GM13976 (cell line): ENCODE data around the gene PRKAG2.

Experiments used
- DNase-seq: peaks from one replicate; pipeline ENCODE4 v3.0.0; 2012; ENCODE audit warnings: low spot score
- CTCF ChIP-seq: IDR thresholded peaks from 2 replicates; pipeline ENCODE4 v1.5.1; 2012; ENCODE audit warnings: borderline replicate concordance, mild to moderate bottlenecking; ENCODE audit not compliant: insufficient read depth; ENCODE audit errors: extremely low read depth, missing control alignments, control extremely low read depth
- in situ Hi-C: fragments of 300-500 bp; cut with MboI; formaldehyde crosslinking; loops from one replicate; pipeline ENCODE4 v1.12.0; 2022; ENCODE audit warnings: low sequenced_read_pairs, mixed read lengths, inconsistent platforms; ENCODE audit not compliant: unreplicated experiment

The PRKAG2 gene

DNA sequence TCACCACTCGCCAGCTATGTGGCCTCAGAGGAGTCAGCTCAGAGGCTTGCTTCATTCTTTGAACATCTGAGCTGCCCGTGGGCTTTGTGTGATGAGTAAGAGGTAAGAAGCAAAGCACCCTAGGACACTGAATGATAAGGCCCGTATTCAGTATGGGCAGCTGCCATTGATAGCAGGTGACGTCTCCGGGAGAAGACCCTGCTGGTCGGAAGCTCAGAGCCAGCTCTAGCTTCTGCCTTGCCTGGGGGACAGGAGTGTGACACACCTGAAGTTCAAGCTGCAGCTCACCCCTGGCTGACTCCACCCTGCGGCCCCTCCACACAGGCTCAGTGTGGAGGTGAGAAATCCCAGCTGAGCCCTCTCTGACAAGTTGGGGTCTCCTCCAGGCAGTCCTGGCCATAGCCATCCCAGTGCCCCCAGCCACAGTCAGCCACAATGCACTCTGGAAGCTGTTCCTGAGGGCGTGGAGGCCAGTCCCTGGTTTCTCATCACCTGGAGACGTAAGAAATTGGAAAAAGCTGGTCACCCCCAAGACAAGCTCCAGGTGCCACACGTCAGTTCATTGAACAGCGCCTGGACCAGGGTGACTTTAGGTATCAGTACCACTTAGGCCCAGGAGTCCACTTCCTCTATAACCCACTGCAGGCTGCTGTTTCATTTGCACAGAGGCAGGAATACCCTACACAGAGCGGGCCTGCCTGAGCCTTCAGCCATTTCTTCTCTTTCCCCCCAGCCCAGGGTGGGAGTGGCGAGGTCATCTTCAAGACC is 192.3 kb downstream of the PRKAG2 start:
- in situ Hi-C loops = no loop called here
- DNase-seq = no peak
- TF ChIP-seq CTCF = no peak

- peak; percentile 14 for DNase-seq
- in situ Hi-C loops = no loop called here
- TF ChIP-seq CTCF = no peak
Measured at GRCh38 chr7:151683615-151684407, 193.1 kb downstream of the PRKAG2 start.

DNA sequence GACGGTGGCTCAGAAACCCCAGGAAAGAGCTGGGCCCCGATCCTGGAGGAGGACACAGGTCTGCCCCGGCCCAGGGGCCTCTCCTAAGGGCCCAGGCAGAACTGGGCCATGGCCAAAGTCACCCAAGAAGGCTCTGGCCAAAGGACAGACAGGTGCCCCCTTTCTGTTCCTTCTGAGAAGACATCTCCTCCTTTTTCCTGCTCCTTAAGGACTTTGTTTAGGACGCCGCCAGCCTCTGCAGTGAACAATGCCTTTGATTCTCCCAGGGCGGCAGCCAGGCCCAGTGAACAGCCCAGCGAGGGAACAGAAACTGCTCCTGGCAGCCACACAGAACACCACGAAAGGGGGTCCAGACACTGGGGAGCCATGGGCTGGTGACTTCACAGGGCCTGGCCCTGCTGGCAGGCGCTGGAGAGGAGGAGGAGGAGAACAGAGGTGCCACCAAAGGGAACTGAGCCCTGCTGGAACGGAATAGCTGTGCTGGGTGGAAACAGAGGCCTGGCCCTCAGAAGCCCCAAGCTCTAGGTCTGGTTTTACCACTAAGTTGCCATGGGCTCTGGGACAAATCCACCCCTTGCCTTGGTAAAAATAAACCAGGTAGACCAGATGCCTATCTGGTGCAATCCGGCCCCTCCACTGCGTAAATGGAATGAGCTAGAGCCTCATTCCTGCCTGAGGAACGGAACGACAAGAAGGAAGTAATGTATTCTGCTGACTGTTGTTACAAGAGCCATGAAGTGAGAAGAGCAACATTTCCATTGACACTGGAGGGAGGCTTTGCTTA is 193.9 kb downstream of the PRKAG2 start:
- DNase-seq = peak; percentile 15
- TF ChIP-seq CTCF = no peak
- in situ Hi-C loops = no loop called here

DNA sequence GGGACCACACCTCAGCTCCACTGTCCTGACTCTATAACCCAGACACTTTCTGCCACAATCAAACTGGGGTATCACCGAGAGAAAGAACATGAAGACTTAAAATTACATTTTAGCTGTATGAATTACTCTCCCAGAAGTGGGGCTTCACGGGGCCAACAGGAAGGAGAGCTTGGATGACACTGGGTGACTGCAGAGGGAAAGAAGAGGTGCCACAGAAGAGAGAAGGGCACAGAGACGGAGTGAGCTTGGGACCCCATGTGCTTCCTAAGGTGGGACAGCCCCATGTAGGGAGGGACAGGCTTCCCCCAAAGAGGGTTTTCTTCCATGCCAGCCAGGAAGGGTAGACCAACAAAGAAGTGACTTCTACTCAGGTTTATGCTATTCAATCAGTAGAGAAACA is 195.2 kb downstream of the PRKAG2 start:
- in situ Hi-C loops = no loop called here
- TF ChIP-seq CTCF = no peak
- DNase-seq = no peak

- no peak for TF ChIP-seq CTCF
- in situ Hi-C loops = no loop called here
- peak; percentile 11 for DNase-seq
Measured at GRCh38 chr7:151680810-151681209, 196.1 kb downstream of the PRKAG2 start.

DNA sequence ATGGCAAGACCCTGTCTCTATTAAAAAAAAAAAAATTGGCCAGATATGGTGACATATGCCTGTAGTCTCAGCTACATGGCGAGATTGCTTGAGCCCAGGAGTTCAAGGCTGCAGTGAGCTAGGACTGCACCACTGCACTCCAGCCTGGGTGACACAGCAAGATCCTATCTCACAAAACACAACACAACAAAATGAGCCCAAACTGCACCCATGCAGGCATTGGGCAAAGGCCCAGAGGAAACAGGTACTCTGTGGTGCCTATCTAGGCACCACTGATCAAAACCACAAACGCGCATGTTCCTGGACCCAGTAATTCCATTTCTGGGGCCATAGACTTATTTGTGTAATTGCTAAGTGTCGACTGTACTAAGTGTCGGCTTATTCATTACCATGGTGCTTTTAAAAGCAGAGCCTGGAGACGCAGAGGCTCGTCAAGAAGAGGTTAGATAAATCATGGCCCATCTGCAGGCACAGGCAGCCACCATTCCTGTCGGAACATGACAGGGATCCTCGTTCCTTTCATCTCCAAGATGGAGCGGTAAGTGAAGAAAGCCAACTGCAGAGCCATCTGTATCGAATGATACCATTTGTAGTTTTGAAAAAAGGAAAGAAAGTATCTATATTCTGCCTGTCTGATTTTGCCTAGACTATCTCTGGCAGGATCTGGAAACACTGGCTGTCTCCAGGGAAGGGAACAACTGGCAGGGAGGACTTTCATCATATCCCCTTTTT is 196.9 kb downstream of the PRKAG2 start:
- no peak for TF ChIP-seq CTCF
- DNase-seq = no peak
- in situ Hi-C loops = no loop called here
